GM19023 (cell line): ENCODE data around the gene ADAMTSL3.

Source experiments
- ATAC-seq: cut with Tn5 transposase; IDR thresholded peaks from one replicate; pipeline ENCODE4 v1.9.1; 2021; ENCODE audit warnings: mild to moderate bottlenecking, moderate library complexity; ENCODE audit not compliant: unreplicated experiment

ADAMTSL3 gene

DNA sequence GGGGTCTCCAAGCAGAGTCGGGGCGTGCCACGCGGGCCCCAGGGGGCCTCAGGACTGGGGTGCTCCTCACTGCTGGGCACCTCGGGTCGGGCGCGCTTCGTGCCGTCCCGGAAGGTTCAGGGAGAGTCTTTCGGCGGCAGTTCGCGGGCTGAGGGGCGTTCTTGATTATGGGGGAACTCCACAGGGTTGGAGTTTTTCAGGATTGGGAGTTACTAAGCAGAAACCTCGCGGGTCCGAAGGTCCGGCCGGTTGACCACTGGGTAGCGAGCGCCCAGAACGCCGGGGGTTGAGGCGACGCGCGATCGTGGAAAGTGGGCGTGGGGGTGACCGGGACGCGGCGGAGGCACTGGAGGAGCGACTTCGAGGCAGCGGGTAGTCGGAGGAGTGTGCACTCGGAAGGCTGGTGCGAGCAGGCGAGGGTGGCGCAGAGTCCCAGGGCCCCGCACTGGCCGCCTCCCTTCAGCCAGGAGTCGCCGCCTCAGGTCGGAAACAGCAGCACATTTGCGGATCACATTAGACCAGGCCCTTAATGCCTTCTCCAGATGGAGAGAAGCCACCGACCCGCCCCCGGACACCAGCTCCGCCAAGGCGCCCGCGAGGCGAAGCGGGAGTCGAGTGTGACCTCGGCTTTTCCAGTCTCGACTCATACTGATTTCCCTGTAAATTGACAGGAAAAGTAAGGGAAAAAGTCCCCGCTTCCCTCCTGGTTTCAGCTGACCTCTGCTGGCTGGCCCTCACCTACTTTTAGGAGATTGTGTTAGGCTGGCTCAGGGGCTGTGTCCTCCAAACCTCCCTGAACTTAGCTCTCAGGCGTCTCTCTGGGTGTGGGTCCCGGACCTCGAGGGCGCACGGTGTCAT, 685 bp downstream of the ADAMTSL3 start:
- ATAC-seq, result no peak

DNA sequence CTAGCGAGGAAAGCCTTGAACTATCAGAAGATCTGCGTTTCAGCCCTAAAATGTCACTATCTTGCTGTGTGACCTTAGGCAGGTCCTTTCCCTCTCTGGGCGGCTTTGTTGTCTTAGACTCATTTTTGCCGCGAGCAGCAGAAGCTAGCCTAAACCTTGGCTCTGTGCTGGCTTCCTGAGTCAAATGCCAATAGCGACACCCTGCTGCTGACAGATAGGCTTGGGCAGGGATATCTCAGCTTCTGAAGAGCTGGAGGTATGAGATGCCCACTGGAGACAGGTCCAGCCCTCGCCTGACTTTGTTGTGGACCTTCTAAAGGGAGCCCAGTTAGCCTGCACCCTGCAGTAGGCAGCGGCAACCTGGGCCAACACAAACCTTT, 1.3 kb downstream of the ADAMTSL3 start:
- no peak for ATAC-seq

DNA sequence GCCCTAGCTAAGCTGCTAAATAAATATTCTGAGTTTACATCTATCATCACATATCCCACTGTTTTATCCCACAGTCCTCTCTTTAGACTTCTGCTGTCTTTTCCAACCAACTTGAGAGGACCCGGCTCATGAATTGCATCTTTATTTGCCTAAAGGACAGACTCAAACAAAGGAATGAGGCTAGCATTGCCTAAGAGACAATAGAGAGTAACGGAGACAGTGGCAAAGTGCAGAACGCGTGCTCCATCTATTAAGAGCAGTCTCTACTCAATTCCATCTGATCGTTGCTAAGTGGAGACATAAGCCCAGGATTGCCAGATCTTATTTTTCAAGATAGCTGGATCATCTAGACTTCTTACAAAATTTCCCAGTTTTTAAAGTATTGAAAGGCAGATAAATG, 2.3 kb downstream of the ADAMTSL3 start:
- no peak for ATAC-seq

DNA sequence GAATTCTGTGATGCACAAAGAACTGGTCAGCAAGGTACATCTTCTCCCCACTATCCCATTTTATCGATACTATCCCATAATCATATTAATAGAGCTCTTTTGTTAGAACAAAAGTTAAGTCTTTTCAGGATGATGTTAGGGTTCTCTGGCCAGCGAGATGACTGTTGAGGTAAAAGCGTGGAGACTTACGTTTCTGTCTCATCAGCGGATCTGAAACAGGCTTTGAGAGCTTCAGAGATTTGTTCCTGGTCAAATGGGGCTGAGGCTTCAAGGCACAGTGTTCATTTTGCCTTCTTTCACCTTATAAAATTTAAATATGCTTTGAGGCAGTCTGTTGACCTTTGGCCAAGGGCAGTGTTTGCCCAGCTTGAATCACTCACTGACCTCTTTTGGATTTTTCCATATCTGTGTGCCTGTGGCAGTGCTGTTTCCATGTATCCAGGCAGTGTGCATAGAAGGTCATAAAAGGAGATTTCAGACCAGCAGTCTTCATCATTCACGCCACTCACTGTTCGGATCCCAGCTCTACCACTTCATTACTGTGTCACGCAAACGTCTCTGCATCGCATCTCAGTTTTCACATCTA, 3.1 kb downstream of the ADAMTSL3 start:
- no peak for ATAC-seq

DNA sequence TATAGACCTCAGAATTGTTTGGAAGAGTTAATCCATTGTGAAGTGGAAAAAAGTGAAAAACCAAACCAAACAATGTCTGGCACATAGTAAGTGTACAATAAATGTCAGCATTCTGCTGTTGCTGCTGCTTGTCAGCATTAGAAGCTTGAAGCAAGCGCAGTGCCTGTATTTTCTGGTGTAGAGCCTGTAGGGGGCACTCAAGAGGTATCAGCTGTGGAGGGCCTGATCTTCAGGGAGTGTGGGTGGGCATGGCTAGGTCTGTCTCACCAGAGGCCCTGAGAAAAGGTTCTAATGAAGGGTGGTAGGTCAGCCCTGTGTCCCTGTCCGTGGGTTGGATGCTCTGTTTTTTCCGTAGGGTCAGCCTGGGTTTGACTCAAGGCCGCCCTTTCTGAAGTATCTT, 3.6 kb downstream of the ADAMTSL3 start:
- ATAC-seq, result no peak

DNA sequence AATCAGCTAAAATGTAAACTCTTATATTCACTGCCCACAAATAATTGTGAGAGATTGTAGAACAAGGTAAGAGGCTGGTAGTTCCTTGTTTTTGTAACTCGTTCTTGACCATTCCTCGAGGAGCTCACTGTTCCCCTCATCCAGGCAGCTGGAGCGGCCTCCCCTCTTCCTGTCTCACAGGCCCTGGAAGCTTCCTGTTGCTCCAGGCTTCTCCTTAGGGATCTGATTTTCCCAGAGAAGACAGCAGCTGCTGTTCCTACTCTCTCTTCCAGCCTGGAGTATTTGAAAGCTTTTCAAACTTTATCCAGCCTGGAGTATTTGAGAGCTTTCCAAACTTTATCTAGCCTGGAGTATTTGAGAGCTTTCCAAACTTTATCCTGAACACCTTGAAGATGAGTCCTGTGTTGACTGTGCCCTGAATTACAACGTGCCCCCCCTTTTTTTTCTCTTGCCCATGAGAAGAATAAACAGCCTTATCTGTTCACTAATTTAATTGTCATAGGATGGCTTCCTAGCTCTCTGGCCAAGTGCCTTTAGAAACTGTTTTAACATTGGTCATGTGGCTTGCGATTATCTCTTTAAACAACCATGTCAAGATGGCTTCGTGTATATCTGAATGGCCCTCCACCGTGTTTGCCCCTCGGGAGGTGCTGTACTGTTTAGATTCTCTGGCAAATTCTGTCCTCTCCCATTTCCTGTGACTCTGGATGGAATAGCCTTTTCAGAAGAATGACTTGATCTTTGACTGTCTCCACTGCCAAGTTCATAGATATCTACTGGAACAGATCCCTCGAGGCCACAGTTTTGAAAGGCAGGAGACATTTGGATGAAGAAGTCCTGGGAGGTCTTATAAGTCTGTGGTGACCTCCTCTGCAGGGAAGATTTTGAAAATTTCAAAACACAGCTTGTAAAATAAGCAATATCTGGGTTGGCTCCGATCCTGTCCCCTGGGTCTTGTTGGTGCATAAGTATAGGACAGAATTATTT, 4.8 kb downstream of the ADAMTSL3 start:
- no peak for ATAC-seq

DNA sequence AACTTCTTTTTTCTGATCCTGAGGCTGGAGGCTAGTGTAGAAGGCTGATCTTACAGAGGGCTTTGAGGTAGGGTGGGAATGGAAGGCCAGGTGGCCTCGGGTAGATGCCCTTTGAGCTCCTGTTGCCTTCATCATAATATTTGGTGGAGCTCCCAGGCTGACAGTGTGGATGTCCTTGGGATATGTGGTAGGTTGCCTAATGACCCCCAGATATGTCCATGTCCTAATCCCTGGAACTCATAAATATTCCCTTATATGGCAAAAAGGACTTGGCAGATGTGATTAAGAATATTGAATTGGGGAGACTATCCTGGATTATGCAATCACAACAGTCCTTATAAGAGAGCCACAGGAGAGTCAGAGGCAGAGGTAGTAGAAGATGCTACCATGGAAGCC, 5.5 kb downstream of the ADAMTSL3 start:
- no peak for ATAC-seq

DNA sequence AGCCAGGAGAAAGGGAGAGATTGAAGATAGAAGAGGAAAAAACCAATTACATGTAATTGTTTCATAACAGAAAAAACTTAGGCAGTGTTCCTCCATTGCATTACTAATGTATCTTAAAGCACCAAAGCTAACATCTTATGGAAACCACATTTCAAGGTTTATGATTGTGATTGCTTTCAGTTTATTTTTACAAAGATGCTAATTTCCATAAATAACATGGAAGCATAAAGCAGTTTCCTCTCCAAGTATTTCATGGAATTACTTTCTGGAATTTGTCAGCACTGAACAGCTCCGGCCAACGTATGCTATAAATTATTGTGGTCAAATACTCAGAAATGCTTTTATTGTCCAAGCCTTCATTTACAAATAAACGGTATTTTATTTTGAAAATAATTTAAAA, 11.6 kb downstream of the ADAMTSL3 start:
- no peak for ATAC-seq

DNA sequence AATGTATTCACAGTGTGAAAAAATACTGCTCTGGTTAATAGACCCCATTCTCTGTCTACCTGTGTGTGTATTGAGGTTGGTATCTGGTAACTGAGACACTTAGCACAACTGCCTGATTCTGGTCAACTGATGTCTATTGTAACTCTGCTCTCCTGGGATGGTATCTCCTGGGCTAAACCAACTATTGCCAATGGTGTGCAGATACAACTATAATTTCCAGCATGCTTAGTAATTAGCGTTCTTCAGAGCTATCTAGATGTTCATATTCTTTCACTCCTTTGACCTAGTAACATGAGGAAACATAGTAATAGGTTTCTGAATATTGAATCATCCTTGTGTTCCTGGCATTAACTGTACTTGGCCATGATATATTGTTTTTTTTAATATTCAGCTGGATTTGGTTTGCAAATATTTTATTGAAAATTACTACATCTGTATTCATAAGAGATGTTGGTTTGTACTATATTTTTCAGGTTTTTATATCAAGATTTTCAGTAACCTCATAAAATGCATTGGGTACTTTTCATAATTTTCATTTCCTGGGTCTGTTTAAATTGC, 16.8 kb downstream of the ADAMTSL3 start:
- ATAC-seq, result no peak

DNA sequence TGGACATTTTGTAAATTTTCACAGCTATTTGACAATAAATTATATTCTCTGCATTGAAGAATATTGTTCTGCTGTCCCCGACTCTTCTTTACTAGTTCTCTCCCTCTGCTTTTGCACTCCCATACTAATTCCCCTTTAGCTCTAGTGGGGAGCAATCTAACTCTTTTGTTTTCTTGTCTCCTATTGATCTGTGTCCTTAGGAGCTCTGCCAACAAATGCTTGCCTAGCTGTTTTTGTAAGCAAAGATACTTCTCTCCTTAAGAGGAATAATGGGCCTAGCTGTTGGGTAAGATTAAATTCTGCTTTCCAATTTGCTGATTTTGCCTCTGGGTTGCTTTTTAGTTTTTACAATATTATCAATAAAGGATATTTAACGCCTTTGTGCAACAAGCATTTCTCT, 17.7 kb downstream of the ADAMTSL3 start:
- ATAC-seq, result no peak

DNA sequence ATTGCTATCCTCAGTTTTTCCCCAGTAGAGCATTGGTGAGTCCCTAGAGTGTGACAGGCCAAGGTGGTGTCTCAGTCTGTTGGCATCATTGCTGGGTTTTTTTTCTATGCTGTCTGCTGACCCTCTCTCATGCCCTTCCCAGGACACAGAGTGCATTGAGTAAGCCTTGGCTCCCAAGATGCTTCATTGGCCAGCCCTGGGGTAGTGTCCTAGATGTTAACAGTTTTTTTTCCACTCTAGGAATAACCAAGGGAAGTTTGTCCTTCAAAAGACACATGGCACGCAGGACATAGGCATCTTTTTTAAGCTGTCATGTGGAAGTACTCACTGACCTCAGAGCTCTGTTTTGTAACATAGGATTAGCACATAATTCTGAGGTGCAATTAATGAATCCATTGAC, 19.5 kb downstream of the ADAMTSL3 start:
- no peak for ATAC-seq

DNA sequence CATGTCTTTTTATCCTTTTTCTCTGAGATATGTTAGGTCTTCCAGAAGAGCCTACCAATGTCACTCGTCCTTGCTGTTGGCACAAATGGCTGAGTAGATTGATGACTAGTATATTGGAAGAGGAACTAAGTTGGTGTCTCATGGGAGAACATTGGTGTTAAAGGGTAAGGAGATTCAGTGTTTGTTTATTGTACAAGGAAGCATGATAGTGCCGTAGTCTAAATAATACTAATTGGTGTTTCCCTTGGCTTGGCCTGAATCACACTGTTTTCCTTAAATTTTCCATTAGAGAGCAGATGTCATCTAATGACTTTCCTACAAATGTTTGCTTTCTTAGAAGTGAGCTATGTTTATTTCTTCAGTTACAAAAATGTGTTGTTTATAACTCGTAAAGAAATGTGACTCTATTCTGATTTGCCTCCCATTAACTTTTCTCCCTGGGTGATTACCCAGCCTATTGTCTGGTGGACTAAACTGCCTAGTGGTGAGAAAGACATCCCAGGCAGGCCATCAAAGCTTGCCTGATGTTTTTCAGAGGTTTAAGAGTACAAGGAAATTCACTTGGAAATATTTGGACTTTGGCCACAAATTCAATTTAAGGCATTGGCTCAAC, 28.7 kb downstream of the ADAMTSL3 start:
- no peak for ATAC-seq

DNA sequence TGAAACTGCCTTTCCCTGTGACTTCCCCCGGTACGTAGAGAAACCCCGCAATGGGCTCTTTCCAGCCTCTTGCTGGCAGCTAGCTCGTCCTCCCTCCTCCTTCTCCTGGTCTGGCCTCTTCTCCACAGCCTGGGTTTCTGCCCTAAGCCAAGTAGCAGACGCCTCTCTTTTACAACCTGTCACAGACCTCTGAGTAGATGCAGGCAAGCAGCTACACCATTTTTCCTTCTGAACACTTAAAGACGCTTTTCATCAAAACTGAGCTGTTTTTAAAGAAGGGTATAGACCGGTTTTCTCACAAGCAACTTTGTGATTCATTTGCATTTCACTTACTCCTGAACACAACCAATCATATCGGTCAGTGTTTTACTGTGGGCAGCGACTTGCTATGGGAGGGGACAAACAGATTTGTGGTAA, 32.0 kb downstream of the ADAMTSL3 start:
- no peak for ATAC-seq

DNA sequence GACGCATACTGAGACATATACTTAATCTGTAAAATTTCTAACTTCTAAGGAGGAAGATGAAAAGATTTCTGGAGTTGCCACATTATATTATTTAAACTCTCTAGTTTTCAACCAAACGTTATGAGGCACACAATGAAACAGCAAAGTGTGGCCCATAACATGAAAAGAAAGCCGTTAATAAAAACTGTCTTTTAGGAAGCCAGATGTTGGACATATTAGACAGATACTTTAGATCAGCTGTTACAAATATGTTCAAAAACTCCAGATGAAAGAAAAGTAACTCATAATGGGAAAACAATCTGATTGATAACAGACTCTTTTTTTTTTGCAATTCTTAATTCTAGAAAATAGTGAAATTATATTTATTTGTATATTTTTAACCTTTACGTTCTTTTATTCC, 34.3 kb downstream of the ADAMTSL3 start:
- no peak for ATAC-seq

DNA sequence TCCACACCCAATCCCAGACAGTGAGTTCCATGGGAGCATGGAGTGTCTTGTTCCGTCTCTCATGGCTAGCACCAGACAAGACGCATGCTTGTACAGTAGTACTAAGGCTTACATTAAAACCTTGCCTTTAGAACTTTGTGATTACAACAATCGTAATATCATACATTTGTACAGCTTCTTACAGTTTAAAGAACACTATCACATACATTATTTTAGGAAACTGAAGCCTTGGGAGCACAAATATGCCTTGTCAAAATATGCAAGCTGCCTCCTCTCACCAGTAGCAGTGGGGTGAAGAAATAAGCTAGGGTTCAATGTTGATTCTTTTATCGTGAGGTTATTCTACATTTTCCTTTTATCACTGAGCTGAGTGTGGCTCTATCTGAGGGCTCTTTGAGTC, 36.8 kb downstream of the ADAMTSL3 start:
- ATAC-seq, result no peak

DNA sequence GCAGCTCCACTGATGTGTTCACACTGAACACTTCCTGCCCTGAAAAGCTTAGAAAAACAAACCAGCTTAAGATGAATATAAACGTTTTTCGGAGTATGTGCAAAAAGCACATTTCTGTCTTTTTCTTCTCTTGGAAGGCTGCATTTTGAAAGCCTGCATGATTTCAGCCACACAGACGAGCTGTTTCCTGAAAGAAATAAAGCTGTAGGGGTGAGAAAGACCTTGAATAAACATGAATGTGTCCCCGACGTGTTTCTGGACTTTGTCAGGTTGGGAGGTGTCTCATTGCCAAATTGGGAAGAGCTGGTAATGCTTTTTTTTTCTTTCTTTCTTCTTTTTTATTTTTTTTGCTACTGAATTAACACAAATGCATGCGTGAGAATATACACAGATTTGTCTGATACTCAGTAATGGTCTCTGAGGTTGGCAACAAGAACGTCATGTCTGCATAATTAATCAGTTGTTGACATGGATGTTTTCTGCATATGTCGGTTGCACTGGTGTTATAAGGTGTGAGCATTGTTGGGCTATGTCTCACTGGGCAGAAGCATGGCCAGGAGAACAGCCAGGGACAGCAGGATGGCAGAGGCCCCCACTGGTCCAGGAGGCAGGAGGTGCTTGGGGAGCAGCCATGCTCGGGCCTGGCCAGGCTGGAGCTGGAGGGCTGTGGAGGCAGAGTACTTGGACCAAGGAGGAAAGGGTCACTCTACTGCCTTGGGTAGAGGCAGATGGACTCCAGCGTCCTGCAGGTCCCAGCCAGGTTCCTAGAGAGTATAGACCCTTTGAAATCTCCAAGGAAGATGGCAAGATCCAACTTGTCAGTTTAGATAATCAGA, 39.0 kb downstream of the ADAMTSL3 start:
- no peak for ATAC-seq

DNA sequence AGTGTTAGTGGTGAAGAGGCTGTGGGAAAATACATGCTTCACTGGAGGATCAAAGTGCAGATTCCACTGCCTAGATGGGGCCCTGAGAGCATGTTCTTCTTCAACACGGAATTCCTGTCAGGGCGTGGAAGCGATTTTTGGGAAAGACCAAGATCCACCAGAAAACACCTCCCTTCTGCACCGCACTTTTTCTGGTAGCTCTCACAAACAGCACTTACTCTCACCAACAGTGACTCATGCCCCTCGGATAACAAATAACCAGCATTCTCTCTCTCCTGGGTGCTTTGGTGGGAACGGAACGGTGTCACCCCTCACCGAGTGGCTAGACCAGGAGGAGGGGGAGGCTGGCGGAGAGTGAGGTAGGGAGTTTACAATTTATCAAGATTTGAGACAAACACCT, 40.1 kb downstream of the ADAMTSL3 start:
- no peak for ATAC-seq

DNA sequence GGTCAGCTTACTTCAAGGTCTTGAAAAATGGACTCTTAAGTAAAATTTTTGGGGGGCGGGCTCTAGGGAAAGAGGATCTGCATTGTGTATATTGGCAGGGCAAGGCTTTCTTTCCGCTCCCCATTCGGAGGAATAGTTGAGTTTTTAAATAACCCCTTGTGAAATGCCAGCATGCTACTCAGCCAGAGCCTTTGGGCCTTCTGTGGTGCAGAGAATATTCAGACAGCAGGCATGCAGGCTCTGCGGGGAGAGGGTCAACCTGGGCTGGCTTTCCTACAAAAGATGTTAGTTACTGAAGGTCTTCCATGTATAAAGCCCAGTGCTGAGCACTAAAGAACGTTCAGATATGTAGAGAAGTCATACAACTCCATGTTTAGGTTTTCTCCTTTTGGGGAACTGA, 40.6 kb downstream of the ADAMTSL3 start:
- ATAC-seq, result no peak

DNA sequence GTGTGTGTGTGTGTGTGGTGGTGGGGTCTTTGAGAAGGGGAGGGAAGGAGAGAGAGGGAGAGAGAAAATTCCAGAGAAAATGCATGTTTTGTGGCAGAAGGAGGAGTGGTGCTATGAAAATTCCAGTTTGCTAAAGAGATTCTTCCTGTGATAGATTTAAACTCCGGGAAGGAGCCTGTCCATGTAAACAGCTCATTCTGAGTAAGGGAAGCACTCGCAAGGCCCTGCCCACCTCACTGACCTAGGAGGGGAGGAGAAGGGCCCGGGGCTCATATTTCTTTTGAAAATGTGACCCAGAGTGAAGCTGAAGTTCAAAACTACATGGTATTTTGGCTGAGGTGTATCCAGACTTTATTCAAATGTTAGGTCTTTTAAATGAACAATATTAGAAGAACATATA, 41.3 kb downstream of the ADAMTSL3 start:
- ATAC-seq, result no peak

DNA sequence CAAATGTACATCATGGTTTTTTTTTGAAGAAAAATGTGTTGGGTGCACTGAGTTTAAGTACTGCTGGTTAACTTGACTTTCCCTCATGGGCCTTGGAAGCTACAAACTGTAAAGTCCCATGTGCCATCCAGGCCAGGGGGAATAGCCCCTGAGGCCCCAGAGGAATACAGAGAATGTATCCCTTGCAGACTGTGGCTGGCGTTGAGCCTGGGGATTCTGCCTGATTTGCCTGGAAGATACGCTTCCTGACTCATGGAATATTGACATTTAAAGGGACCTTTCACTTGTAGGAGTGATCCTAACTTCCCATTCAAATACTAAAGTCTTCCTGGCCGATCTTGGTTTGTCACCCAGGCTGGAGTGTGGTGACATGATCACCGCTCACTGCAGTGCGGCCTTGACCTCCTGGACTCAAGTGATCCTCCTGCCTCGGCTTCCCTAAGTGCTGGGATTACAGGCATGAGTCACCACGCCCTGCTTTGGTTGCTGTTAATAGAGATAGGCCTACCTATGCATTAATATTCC, 42.0 kb downstream of the ADAMTSL3 start:
- no peak for ATAC-seq
